ACC112 (cell line): ENCODE results near the gene SGK1.
A peak's percentile ranks its signal among the peaks of the same experiment; 100 is the strongest.
"Not testable (repeated sequence)": the region's sequence is repeated elsewhere in the genome, so short reads cannot be mapped to it uniquely, and the experiment has no call there.

ENCODE experiments used
- H2AFZ ChIP-seq: fragments of 200-600 bp; sonication (generic); one replicate; pipeline ENCODE4 v1.6.0; 2017; ENCODE audit warnings: antibody characterized with exemption, low read length; ENCODE audit not compliant: unreplicated experiment
- H3K27ac ChIP-seq: fragments of 200-600 bp; sonication (generic); 2 replicates; pipeline ENCODE4 v1.5.1; 2014; ENCODE audit warnings: low read depth, mild to moderate bottlenecking, antibody characterized with exemption, low read length, moderate library complexity
- H3K27me3 ChIP-seq: fragments of 200-600 bp; sonication (generic); 2 replicates; pipeline ENCODE4 v1.6.1; 2014; ENCODE audit warnings: mild to moderate bottlenecking, antibody characterized with exemption, low read length, moderate library complexity, mixed read lengths; ENCODE audit not compliant: insufficient read depth
- H3K36me3 ChIP-seq: fragments of 200-600 bp; sonication (generic); 2 replicates; pipeline ENCODE4 v1.6.1; 2016; ENCODE audit warnings: mild to moderate bottlenecking, antibody characterized with exemption, low read length, moderate library complexity, mixed read lengths; ENCODE audit not compliant: insufficient read depth
- H3K4me1 ChIP-seq: fragments of 200-600 bp; sonication (generic); one replicate; pipeline ENCODE4 v1.6.1; 2016; ENCODE audit warnings: low read length, mixed read lengths; ENCODE audit not compliant: insufficient read depth, unreplicated experiment, control insufficient read depth
- H3K4me3 ChIP-seq: fragments of 200-600 bp; sonication (generic); 2 replicates; pipeline ENCODE4 v1.5.1; 2014; ENCODE audit warnings: mild to moderate bottlenecking, low read depth, low read length
- H3K79me2 ChIP-seq: fragments of 200-600 bp; sonication (generic); one replicate; pipeline ENCODE4 v1.6.0; 2016; ENCODE audit warnings: low read length; ENCODE audit not compliant: control insufficient read depth, unreplicated experiment, insufficient read depth

SGK1 gene

DNA sequence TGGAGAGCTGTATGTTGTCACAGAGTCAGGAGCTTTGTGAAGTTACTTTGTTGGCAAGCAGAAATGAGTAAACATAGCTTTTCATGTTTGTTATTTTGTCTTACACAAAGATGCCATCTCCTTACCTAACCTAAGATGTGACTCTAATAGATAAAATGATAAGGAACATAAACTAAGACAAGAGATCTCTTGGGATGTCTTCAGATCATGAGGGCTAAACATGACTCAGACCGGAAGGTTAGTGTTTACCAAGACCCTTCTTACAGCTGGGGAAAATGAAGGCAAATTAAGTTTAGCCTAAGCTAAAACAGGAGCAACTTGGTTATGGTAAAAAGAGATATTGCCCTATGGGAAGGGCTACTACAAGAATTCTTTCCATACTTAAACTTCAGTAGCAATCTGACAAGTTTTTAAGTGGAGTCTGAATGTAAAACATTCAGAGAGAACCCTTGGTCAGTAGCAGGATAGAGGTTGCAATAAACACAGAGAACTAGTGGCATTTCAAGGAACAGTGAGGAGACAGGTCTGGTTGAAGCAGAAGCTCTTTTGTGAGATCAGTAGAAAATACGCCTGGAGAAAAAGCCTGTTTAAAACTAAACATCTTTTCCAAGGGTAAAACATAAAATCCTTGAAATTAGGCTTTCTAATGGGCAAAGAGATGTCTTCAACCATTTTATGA lies 29.9 kb downstream of the SGK1 start:
- peaks cover 24% of the 10 kb centered on the region for H3K4me1 ChIP-seq
- peak overlapping the region; percentile 42; the same call in 1 of the 2 replicates for H3K4me3 ChIP-seq
- peak overlapping the region; percentile 100 for H3K27ac ChIP-seq
- H3K36me3 ChIP-seq = no peaks in the 10 kb centered on the region
- H3K27me3 ChIP-seq = no peaks in the 10 kb centered on the region
- H3K79me2 ChIP-seq = no peaks in the 10 kb centered on the region
- peak overlapping the region; percentile 27 for H2AFZ ChIP-seq

DNA sequence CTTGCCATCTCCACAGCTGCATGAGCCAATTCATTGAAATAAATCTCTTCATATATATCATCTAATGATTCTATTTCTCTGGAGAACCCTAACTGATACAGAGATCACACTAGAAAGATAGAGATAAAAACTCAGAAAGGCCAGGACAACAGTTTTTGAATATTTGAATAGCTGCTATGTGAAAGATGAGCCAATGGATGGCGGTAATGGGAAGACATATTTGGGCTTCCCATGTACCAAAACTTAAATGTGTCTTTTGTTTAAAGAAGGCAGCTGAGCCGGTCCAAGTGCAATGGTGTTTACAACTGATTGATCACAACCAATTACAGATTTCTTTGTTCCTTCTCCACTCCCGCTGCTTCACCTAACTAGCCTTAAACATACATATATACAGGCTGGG lies 35.1 kb downstream of the SGK1 start:
- H3K27ac ChIP-seq = no peak overlapping the region
- H3K4me3 ChIP-seq = no peak overlapping the region
- no peak overlapping the region for H2AFZ ChIP-seq
- H3K4me1 ChIP-seq = peaks cover 4% of the 10 kb centered on the region
- no peaks in the 10 kb centered on the region for H3K79me2 ChIP-seq
- H3K27me3 ChIP-seq = no peaks in the 10 kb centered on the region
- no peaks in the 10 kb centered on the region for H3K36me3 ChIP-seq

DNA sequence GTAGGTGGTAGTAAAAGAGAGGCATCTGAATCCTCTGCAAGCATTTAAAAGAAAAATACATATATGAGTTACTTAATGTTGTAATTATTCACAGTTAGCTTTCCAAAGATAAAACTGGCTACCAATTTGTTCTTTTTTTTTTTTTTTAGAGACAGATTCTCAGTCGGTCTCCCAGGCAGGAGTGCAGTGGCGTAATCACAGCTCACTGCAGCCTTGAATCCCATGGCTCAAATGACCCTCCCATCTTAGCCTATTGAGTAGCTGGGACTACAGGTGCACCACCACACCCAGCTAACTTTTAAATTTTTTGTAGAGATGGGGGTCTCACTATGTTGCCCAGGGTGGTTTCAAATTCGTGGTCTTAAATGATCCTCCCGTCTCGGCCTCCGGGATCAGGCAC lies 36.5 kb downstream of the SGK1 start:
- H3K36me3 ChIP-seq = no peaks in the 10 kb centered on the region
- no peaks in the 10 kb centered on the region for H3K27me3 ChIP-seq
- H3K4me1 ChIP-seq = no peaks in the 10 kb centered on the region
- no peak overlapping the region for H3K27ac ChIP-seq
- no peak overlapping the region for H3K4me3 ChIP-seq
- H2AFZ ChIP-seq = no peak overlapping the region
- H3K79me2 ChIP-seq = no peaks in the 10 kb centered on the region

DNA sequence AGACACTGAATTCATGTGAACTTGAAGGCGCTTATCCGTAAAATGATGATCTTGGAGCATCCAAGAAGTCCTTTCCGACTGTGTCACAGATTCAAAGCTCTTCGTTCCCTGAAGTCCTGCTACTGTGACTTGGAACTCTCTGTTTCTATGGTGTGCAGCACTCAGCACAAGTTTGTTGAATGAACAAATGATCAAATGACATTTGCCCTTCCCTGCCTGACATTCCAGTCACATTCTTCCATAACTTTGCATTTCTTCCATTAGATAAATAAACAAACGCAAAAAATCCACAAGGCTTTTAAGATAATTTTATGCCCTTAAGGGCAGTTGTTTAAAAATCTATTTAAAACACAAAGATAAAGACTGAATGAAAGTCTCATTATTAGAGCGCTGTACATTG lies 39.9 kb downstream of the SGK1 start:
- Histone ChIP-seq H2AFZ (no peak overlapping the region), H3K4me1 (no peaks in the 10 kb centered on the region), H3K27me3 (no peaks in the 10 kb centered on the region), H3K4me3 (no peak overlapping the region), H3K27ac (no peak overlapping the region), H3K36me3 (no peaks in the 10 kb centered on the region), H3K79me2 (no peaks in the 10 kb centered on the region)

DNA sequence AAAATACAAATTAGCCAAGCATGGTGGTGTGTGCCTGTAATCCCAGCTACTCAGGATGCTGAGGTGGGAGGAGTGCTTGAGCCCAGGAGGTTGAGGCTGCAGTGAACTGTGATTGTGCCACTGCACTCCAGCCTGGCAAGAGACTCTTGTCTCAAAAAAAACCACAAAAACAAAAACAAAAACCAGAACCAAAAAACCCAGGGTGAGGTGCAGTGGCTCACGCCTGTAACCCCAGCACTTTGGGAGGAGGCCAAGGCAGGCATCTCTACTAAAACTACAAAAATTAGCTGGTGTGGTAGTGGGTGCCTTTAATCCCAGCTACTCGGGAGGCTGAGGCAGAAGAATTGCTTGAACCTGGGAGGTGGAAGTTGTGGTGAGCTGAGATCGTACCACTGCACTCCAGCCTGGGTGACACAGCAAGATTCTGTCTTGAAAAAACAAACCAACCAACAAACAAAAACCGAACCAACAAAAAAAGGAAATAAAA lies 41.0 kb downstream of the SGK1 start:
- not testable (repeated sequence) for H2AFZ ChIP-seq

DNA sequence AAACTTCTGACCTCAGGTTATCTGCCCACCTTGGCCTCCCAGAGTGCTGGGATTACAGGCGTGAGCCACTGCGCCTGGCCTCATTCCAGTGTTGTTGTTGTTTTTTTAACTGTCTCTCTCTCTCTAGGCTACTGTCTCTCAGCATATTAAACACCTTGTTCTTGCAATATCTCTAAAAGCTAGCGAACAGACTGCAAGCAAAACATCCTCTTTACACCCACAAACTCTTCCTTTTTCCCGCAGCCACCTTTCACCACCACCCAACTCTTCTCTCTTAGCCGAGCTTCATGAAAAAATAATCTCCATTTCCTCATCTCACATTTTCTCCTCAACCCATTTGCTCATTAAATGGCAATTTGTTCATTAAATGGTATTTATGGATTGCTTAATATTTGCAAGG lies 45.5 kb downstream of the SGK1 start:
- Histone ChIP-seq H3K4me1 (no peaks in the 10 kb centered on the region), H3K27me3 (no peaks in the 10 kb centered on the region), H3K36me3 (no peaks in the 10 kb centered on the region), H2AFZ (no peak overlapping the region), H3K4me3 (no peak overlapping the region), H3K27ac (no peak overlapping the region), H3K79me2 (no peaks in the 10 kb centered on the region)

More for the DNA sequence above, 41.0 kb downstream of the SGK1 start:
- H3K27ac ChIP-seq, H3K36me3 ChIP-seq, H3K4me3 ChIP-seq, H3K27me3 ChIP-seq, H3K79me2 ChIP-seq, H3K4me1 ChIP-seq: not testable (repeated sequence)

DNA sequence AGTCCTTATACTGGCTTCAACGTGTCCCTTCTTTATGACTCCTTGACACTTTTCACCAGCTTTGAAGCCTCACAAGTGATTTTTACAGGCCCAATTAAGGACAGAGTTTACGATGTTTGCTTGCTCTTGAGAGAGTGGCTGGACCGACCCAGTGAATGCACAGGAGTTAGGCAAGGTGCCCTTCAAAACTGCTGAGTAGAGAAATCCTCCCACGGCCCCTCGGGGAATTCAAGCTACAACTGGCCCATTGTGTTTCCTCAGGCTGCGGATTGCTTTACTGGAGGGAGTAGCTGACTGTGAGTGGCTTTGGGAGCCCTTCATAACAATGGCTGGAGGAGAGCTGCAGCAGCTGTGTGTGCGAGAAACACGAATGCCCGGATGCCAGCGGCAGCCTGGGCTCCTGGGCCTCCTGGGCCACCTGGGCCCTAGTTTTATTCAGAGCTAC lies 50.0 kb downstream of the SGK1 start:
- Histone ChIP-seq H3K27me3 (no peaks in the 10 kb centered on the region), H3K27ac (no peak overlapping the region), H3K79me2 (no peaks in the 10 kb centered on the region), H3K4me3 (no peak overlapping the region), H2AFZ (no peak overlapping the region), H3K4me1 (no peaks in the 10 kb centered on the region), H3K36me3 (no peaks in the 10 kb centered on the region)

DNA sequence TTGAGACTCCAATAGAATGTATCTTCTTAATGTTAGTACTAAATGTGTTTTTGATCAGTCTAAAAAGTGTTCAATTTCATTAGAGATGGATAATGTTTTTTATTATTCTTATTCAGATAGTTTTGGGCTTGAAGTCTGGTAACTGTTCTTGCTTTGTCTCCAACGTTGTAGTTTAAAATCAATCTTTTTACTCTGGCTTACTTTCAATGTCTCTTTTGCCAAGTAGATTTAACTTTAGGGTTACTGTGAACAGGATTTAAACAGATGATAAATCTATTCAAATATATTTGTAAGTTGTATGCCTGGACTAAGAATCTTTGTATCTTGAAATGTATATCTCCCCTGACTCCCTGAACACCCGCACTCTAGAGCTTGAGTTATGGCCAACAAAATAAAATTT lies 51.1 kb downstream of the SGK1 start:
- Histone ChIP-seq H2AFZ (peak overlapping the region; percentile 23), H3K4me3 (no peak overlapping the region), H3K36me3 (no peaks in the 10 kb centered on the region), H3K27me3 (no peaks in the 10 kb centered on the region), H3K4me1 (no peaks in the 10 kb centered on the region), H3K79me2 (no peaks in the 10 kb centered on the region), H3K27ac (no peak overlapping the region)

DNA sequence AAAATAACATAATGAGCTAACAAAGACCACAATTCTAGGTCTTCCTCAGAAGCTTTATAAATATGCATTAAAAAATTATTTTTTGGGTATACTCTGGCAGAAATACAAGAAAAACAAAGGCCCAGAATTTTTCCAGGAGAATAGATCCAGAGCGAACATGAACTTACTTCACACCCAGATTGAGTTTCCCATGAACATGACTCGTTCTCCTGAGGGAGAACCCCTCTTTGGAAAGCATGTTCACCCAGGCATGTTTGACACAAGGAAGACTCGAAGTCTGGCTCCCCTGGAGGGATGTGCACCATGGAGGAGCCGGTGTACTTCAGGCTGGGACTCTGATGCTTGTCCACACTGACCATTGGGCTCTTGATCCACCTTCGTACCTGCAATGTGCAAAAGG lies 56.1 kb downstream of the SGK1 start:
- Histone ChIP-seq H3K27me3 (no peaks in the 10 kb centered on the region), H3K27ac (no peak overlapping the region), H2AFZ (no peak overlapping the region), H3K4me3 (no peak overlapping the region), H3K79me2 (no peaks in the 10 kb centered on the region), H3K36me3 (no peaks in the 10 kb centered on the region), H3K4me1 (no peaks in the 10 kb centered on the region)

DNA sequence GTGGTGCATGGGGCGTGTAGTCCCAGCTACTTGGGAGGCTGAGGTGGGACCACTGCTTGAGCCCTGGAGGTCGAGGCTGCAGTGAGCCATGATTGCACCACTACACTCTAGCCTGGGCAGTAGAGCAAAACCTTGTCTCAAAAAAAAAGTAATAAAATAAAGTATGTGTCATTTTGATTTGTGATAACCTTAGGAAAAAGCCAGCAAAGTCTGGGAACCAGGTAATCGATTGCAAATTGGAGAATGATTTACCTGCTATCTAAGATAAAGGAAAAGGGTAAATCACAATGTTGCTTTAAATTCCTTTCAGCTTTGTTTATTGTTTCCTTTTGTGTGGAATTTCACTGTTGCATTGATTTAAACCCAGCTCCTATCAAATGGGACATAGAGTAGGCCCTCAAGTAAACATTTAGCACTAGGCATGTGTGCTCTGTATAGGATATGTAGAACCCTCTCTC lies 59.0 kb downstream of the SGK1 start:
- Histone ChIP-seq H3K36me3 (no peaks in the 10 kb centered on the region), H3K4me1 (no peaks in the 10 kb centered on the region), H3K27me3 (no peaks in the 10 kb centered on the region), H3K79me2 (no peaks in the 10 kb centered on the region), H2AFZ (no peak overlapping the region), H3K27ac (no peak overlapping the region), H3K4me3 (no peak overlapping the region)

DNA sequence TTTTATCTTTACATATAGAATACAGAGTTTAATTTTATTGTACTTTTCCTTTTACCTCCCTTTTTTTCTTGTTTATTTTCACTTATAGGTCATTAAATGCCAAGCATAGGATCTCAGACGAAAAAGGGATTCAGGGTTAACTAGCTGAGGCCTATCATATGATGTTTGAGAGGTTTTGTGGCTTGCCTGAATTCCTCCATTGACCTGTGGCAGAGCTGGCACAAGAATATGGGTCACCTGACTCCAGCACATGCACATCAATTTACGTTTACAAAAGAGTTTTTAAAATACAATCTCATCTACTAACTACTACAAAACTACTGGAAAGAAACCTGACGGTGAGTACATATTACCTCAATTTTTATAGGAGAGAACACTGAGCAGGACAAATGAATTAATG lies 60.4 kb downstream of the SGK1 start:
- Histone ChIP-seq H3K4me3 (no peak overlapping the region), H3K4me1 (no peaks in the 10 kb centered on the region)

More for the DNA sequence above, 60.4 kb downstream of the SGK1 start:
- Histone ChIP-seq H3K79me2 (no peaks in the 10 kb centered on the region), H3K27me3 (no peaks in the 10 kb centered on the region), H3K36me3 (no peaks in the 10 kb centered on the region), H3K27ac (no peak overlapping the region), H2AFZ (no peak overlapping the region)
